ENCODE measurements around the gene TNFRSF12A. TPM values are rescaled to one million over a fixed set of nuclear protein-coding genes. Genes with fewer than 3 reads are reported as not detected.

The TNFRSF12A gene
- total and polyA plus RNA-seq, 8 donors = 1.8 to 134 (median 51.6) TPM

DNA sequence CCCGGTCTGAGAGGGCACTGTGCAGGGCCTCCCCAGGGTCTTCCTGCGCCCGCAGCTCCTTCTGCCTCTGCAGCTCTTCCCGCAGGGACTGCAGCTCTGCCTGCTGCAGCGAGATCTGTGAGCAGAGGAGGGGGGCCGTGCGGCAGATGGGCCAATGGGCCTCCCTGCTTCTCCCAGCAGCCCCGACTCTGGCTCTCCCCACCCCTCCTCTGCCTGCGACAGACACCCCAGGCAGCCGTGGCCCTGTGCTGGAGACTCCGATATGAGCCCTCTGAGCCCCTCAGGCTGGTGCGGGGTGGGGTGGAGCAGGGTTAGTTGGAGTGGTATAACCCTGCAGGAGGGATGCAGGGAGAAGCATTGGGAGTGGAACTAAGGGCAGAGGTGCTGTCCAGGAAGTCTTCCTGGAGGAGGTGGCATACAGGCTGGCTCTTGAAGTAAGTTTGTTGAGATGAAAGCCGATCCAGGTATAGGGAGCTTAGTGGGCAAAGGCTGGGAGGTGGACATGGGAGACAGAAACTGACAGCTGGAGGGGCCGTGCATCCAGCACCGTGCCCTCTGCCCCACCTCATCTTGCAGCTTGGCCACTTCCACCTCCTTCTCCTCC lies 8.7 kb downstream of the TNFRSF12A start:
- Histone ChIP-seq H3K27me3 (peaks cover 3 to 56% (median 29%) of the 10 kb centered on the region in 3 donors), H3K27ac (no peak overlapping the region), H3K36me3 (peaks cover 14 to 41% (median 23%) of the 10 kb centered on the region in 4 donors), H3K4me3 (peak overlapping the region in 3 of 4 donors; percentile 2 to 21 (median 16)), H3K9me3 (no peaks in the 10 kb centered on the region), H3K4me1 (peaks cover 16 to 51% (median 47%) of the 10 kb centered on the region in 4 donors)
- no peak for DNase-seq
- WGBS, 5 donors = 39 to 55% (median 50%) methylated on average over 12 to 15 of the region's 15 CpGs
- intact Hi-C loops (cut with DNase I; ENCODE audit: low total_unique reads) = no loop called here
- TF ChIP-seq, protein P1, sequence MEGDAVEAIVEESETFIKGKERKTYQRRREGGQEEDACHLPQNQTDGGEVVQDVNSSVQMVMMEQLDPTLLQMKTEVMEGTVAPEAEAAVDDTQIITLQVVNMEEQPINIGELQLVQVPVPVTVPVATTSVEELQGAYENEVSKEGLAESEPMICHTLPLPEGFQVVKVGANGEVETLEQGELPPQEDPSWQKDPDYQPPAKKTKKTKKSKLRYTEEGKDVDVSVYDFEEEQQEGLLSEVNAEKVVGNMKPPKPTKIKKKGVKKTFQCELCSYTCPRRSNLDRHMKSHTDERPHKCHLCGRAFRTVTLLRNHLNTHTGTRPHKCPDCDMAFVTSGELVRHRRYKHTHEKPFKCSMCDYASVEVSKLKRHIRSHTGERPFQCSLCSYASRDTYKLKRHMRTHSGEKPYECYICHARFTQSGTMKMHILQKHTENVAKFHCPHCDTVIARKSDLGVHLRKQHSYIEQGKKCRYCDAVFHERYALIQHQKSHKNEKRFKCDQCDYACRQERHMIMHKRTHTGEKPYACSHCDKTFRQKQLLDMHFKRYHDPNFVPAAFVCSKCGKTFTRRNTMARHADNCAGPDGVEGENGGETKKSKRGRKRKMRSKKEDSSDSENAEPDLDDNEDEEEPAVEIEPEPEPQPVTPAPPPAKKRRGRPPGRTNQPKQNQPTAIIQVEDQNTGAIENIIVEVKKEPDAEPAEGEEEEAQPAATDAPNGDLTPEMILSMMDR (IDR thresholded peaks at IDR 0.05) = no peak
- TF ChIP-seq POLR2A (IDR thresholded peaks at IDR 0.05) (no peak), POLR2AphosphoS5 (IDR thresholded peaks at IDR 0.05) (no peak), EP300 (IDR thresholded peaks at IDR 0.05) (no peak)

DNA sequence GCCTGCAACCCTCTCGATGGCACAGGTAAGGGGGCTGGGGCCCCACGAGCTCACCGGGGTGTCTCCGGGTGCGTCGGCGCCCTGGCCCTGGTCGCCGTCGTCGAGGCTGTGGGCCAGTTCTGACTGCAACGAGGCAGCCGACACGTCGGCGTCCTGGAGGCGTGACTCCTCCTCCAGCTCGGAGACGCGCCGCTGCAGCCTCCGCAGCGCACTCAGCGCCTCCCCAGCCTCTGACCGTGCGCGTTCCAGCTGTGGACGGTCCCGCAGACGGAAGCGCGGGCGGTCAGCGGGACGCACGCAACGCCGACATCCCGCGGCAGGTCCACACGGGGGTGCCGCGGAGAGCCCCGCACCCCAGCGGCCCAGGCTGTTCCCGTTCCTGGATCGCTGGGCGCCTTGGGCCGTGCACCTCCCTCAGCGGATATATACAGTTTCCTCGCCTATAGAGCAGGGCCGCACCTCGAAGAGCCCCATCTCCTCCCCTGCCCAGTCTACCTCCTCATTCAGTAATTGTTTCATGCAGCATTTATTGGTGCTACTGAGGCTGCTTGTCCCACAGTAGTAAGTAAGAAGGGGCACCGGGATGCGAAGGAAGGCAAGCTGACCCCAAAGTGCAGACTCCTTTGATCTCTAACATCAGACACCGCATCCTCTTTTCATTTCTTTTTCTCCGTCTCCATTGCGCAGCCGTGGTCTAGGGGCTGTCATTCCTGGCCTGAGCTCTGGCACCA lies 9.5 kb downstream of the TNFRSF12A start:
- intact Hi-C loops (cut with DNase I; ENCODE audit: low total_unique reads) = no loop called here
- WGBS, 5 donors = 27 to 54% (median 49%) methylated on average over 44 to 59 of the region's 59 CpGs
- Histone ChIP-seq H3K4me1 (peaks cover 11 to 46% (median 41%) of the 10 kb centered on the region in 4 donors), H3K36me3 (peaks cover 14 to 41% (median 23%) of the 10 kb centered on the region in 4 donors), H3K9me3 (no peaks in the 10 kb centered on the region), H3K27ac (no peak overlapping the region), H3K27me3 (peaks cover 3 to 65% (median 30%) of the 10 kb centered on the region in 3 donors), H3K4me3 (peak overlapping the region in 2 of 4 donors; percentile 3 to 6)
- peak in 1 of 2 donors; percentile 72 for DNase-seq
- TF ChIP-seq EP300 (IDR thresholded peaks at IDR 0.05) (no peak), POLR2A (IDR thresholded peaks at IDR 0.05) (no peak), POLR2AphosphoS5 (IDR thresholded peaks at IDR 0.05) (no peak)
- TF ChIP-seq, protein P1 (IDR thresholded peaks at IDR 0.05) = no peak

DNA sequence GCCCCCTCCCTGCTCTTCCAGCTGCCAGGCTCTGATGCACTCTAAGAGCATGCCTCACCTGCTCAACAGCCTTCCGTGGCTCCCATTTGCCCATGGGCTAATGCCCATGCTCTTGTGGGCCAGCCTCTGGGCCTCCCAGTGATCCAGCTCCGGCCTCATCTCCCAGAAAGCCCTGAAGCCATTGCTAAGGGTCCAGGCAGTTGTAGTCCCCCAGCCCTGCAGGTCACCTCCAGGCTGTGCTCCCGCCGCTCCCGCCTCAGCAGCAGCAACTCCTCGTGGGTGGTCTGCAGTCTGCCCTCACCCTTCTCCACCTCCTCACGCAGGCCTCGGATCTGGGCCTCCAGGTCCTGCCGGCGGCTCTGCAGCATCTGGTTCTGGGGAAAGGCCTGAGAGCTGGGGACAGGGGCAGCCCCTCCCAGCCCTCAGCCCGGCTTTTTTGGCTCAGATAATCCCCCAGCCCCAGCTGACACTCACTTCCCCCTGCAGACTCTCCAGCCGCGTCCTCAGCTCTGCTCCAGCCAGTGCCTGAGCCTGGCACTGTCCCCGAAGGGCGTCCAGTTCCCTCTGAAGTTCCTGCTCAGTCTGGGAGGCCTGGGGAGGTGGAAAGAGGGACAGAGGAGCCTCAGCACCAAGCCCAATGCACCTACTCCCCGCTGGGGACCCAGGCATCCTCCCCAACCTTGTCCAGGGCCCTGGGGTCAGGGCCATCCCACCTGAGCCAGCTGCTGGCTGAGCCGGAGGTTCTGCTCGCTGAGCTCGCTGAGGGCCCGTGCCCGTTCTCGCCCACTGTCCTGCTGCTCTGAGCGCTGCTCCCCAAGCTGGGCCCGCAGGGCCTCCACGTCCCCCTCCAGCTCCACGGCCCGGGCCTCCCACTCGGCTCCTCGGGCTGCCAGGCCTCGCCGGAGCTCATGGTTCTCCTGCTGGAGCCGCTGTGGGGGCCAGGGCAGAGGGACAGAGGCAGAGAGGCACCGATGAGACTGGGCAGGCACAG lies 10.3 kb downstream of the TNFRSF12A start:
- intact Hi-C loops (cut with DNase I; ENCODE audit: low total_unique reads) = no loop called here
- no peak overlapping the region for H3K27ac ChIP-seq
- WGBS, 5 donors = 77 to 87% (median 84%) methylated on average over 16 to 33 of the region's 33 CpGs
- no peak overlapping the region for H3K4me3 ChIP-seq
- peaks cover 3 to 73% (median 36%) of the 10 kb centered on the region in 3 donors for H3K27me3 ChIP-seq
- peaks cover 14 to 41% (median 22%) of the 10 kb centered on the region in 4 donors for H3K36me3 ChIP-seq
- H3K4me1 ChIP-seq = peaks cover 10 to 44% (median 38%) of the 10 kb centered on the region in 4 donors
- TF ChIP-seq, protein P1 (IDR thresholded peaks at IDR 0.05) = no peak
- TF ChIP-seq EP300 (IDR thresholded peaks at IDR 0.05) (no peak), POLR2AphosphoS5 (IDR thresholded peaks at IDR 0.05) (no peak), POLR2A (IDR thresholded peaks at IDR 0.05) (no peak)
- H3K9me3 ChIP-seq = no peaks in the 10 kb centered on the region
- no peak for DNase-seq

DNA sequence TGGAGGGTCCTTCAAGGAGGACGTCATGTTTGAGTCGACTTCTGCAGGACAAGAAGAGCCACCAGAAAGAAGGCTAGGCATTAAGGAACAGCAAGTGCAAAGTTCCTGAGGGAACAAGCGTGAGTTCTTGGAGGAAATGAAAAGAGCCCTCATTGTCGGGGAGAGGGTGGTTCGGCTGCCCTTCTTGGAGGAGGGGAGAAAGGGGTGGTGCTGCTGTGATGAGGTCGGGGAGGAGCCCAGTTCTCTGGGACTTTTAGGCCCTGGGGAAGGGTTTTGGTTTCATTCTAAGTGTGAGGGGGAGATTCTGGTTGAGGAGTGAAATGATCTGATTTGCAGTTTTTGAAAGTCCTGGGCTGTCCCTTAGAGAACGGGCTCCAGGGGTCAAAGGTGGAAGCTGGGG lies 12.5 kb downstream of the TNFRSF12A start:
- no peak overlapping the region for H3K27ac ChIP-seq
- DNase-seq = no peak

More for the DNA sequence above, 12.5 kb downstream of the TNFRSF12A start:
- no peak for TF ChIP-seq POLR2AphosphoS5 (IDR thresholded peaks at IDR 0.05)
- TF ChIP-seq POLR2A (IDR thresholded peaks at IDR 0.05) = no peak
- no peak for TF ChIP-seq EP300 (IDR thresholded peaks at IDR 0.05)
- TF ChIP-seq, protein P1 (IDR thresholded peaks at IDR 0.05) = no peak
- intact Hi-C loops (cut with DNase I; ENCODE audit: low total_unique reads) = no loop called here
- Histone ChIP-seq H3K9me3 (no peaks in the 10 kb centered on the region), H3K36me3 (peaks cover 0 to 22% (median 2%) of the 10 kb centered on the region in 4 donors), H3K27me3 (peaks cover 11 to 94% (median 57%) of the 10 kb centered on the region in 3 donors), H3K4me1 (peaks cover 14 to 55% (median 52%) of the 10 kb centered on the region in 4 donors), H3K4me3 (no peak overlapping the region)
- WGBS, 5 donors = 32 to 61% (median 51%) methylated on average over 7 of the region's 7 CpGs
